ENCODE data around the gene TMEM253.

TMEM253 gene

GRCh38 chr14:21104448-21105060 is 3.7 kb downstream of the TMEM253 start:
- Histone ChIP-seq H3K36me3 (ENCODE audit: control insufficient read depth in 2 of 2, insufficient read depth in 1 of 2, low read length in 2 of 2) (no peaks in the 10 kb centered on the region), H3K4me3 (ENCODE audit: low read depth, low read length) (peak overlapping the region; percentile 49), H3K4me1 (ENCODE audit: control insufficient read depth, insufficient read depth, low read length) (peaks cover 18% of the 10 kb centered on the region), H3K9me3 (ENCODE audit: control insufficient read depth, insufficient read depth, low read depth, low read length) (no peaks in the 10 kb centered on the region), H3K27ac (ENCODE audit: extremely low read depth, low read depth, low read length) (peak overlapping the region; percentile 99)
- ChIA-PET POLR2A (interaction anchor here (0.5 to 3.2 kb wide), 8 partner anchors 9 to 90 kb away, joined by 3 to 29 read pairs (median 8); partner anchors contain the start of gene ARHGEF40), CTCF (interaction anchor here (0.6 to 10.4 kb wide), 40 partner anchors 8 to 1226 kb away, joined by 3 to 175 read pairs (median 5); partner anchors contain the start of gene ARHGEF40)
- TF ChIP-seq ZNF48 (tag by site-specific recombination; IDR thresholded peaks at IDR 0.05): no peak
- peak; percentile 60 for TF ChIP-seq ZBTB17 (tag by site-specific recombination; IDR thresholded peaks at IDR 0.05)
- 0 out of 2 replicates have a peak, but pooled peaks have one; percentile 48 for TF ChIP-seq TRIM28 (IDR thresholded peaks at IDR 0.05; ENCODE audit: borderline replicate concordance, low read length)
- no peak for TF ChIP-seq ZFP37 (tag by site-specific recombination; IDR thresholded peaks at IDR 0.05)
- TF ChIP-seq ZNF394 (tag by site-specific recombination; IDR thresholded peaks at IDR 0.05; ENCODE audit: borderline replicate concordance): peak; percentile 75
- TF ChIP-seq CTCF (tag by site-specific recombination; IDR thresholded peaks at IDR 0.05): peak; percentile 86
- TF ChIP-seq ZNF10 (tag by site-specific recombination; IDR thresholded peaks at IDR 0.05): 0 out of 2 replicates have a peak, but pooled peaks have one; percentile 16
- TF ChIP-seq ZNF530 (tag by site-specific recombination; IDR thresholded peaks at IDR 0.05; ENCODE audit: low read depth): no peak
- TF ChIP-seq ZNF19 (tag by site-specific recombination; IDR thresholded peaks at IDR 0.05; ENCODE audit: low read depth): no peak
- no peak for TF ChIP-seq PRDM10 (tag by site-specific recombination; IDR thresholded peaks at IDR 0.05)
- no peak for TF ChIP-seq YY2 (tag by site-specific recombination; IDR thresholded peaks at IDR 0.05)
- TF ChIP-seq ZBTB21 (tag by site-specific recombination; IDR thresholded peaks at IDR 0.05): no peak
- TF ChIP-seq ZBTB11 (tag by site-specific recombination; conservative IDR thresholded peaks at IDR 0.05; ENCODE audit: low read depth): peak; percentile 14; the same call in 1 of the 2 replicates
- no peak for TF ChIP-seq ZBTB1 (tag by site-specific recombination; IDR thresholded peaks at IDR 0.05)
- TF ChIP-seq ZSCAN16 (tag by site-specific recombination; IDR thresholded peaks at IDR 0.05): no peak
- no peak for TF ChIP-seq ZNF280C (tag by site-specific recombination; IDR thresholded peaks at IDR 0.05)
- peak; percentile 81 for TF ChIP-seq ZNF18 (tag by site-specific recombination; IDR thresholded peaks at IDR 0.05)
- TF ChIP-seq ZBTB6 (tag by site-specific recombination; IDR thresholded peaks at IDR 0.05): no peak
- peak; percentile 89 for TF ChIP-seq IKZF3 (tag by site-specific recombination; IDR thresholded peaks at IDR 0.05)
- TF ChIP-seq ZNF654 (tag by site-specific recombination; IDR thresholded peaks at IDR 0.05; ENCODE audit: low read depth): peak; percentile 85
- TF ChIP-seq ZSCAN30 (tag by site-specific recombination; IDR thresholded peaks at IDR 0.05): peak; percentile 9; the same call in 1 of the 2 replicates

Measured in HEK293 (cell line).